ENCODE data around the gene MET.
"Not testable (repeated sequence)": the region's sequence is repeated elsewhere in the genome, so short reads cannot be mapped to it uniquely, and the experiment has no call there.

MET gene

GRCh38 chr7:116671681-116672595 is at the start of gene MET:
MET (plus strand) TSS chr7:116672196; CDS start chr7:116699085, 26,889 bp downstream.
- peak; percentile 49 for DNase-seq

DNA sequence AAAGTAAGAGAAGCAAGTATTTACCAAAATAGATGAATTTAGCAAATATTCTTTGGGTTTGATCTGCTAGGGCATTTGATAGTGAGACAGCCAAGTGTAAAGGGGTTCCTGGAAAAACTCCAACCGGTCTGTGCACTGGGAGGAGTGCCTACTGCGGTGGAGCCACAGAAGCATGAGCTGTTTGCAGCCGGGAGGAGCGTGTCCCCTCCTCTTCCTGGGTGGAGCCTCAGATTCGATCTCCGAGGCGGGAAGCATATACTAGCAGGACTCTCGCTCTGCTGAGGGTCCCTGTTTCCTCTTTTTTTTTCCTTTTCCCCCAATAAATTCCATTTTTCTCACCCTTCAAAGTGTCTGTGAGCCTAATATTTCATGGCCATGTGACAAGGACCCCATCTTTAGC is 45.1 kb upstream of the MET start:
- DNase-seq = no peak

- no peak for DNase-seq
These were observed 42.9 kb upstream of the MET start for GRCh38 chr7:116629051-116629463.

DNA sequence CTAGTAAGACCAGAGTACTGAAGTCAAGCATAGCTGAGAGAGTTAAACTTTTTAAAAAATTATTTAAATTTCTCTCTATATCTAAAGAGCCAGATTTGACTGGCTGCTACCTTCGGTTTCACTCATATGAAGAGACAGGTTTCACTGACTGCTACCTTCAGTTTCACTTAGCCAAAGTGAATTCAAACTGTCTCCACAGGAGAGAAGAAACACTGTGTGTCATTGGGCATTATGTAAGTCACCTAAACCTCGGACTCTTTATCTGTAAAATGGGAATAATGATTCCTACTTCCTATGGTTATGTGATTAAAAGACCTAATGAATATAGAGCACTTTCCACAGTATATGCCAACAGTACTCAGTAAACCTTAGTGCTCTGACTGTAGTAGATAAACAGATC is 41.6 kb upstream of the MET start:
- DNase-seq = no peak

- DNase-seq = no peak
These were observed 40.9 kb upstream of the MET start for GRCh38 chr7:116630932-116631671.

GRCh38 chr7:116631676-116632075 is 40.3 kb upstream of the MET start:
- DNase-seq = no peak

- DNase-seq = no peak
These were observed 39.6 kb upstream of the MET start for GRCh38 chr7:116632384-116632783.

GRCh38 chr7:116633131-116633988 is 38.6 kb upstream of the MET start:
- no peak for DNase-seq

DNA sequence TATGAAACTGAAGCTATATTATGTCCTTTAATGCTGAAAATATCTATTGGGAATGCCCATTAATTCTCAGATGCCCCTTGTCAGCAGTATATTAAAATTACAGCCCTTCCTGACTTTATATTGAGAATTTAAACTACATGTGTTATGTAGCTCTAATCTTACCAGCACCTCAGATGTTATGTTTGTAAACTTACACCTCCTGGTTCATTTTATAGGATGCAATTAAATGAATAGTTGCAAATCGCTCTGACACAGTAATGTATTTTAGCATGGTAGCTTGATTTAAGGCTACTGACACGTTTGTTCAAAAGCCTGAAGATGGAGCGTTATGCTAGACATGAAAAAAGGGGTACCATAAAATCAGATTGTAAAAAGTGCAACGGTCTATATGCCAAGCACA is 35.0 kb upstream of the MET start:
- no peak for DNase-seq

- DNase-seq = not testable (repeated sequence)
These were observed 33.4 kb upstream of the MET start for GRCh38 chr7:116638592-116638991.

DNA sequence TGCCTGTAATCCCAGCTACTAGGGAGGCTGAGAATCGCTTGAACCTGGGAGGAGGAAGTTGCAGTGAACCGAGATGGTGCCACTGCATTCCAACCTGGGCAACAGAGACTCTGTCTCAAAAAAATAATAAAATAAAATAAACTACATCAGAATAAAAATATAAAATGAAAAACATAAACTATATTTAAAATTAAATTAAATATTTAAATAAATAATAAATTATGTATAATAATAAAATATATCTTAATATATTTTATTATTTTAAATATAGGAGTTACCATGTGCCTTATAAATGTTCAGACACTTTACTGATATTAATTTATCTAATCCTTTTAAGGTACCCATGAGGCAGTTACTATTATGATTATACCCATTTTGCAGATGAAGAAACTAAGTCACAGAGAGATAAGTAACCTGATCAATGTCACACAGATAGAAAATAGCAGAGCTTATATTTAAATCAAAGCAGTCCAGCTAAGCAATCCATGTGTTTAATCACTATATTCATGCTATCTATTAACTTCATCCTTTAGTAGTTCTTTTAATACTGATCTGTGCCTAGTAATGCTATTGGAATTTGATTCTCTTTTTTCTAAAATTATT is 30.3 kb upstream of the MET start:
- no peak for DNase-seq

GRCh38 chr7:116643148-116643547 is 28.8 kb upstream of the MET start:
- not testable (repeated sequence) for DNase-seq

DNA sequence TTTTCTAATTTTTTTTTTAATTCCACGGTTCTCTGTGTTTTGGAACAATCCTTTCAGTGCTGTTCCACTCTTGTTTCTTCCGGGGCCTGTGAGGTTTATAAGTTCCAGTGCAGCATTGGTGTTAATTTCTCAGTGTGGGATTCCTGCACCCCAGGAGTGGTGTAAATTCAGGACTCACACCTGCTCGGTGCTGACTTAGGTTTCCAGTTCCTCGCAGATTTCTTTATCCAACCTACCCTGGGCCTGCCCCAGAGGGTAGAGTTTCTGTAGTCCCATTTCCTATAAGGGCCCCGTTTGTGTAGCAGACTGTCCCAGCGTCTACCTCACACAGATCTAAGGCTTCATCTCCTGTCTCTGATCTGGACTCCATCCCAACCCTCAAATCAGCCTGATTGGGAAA is 27.4 kb upstream of the MET start:
- no peak for DNase-seq

- no peak for DNase-seq
These were observed 24.7 kb upstream of the MET start for GRCh38 chr7:116647290-116647689.

- DNase-seq = no peak
These were observed 24.1 kb upstream of the MET start for GRCh38 chr7:116647861-116648260.

DNA sequence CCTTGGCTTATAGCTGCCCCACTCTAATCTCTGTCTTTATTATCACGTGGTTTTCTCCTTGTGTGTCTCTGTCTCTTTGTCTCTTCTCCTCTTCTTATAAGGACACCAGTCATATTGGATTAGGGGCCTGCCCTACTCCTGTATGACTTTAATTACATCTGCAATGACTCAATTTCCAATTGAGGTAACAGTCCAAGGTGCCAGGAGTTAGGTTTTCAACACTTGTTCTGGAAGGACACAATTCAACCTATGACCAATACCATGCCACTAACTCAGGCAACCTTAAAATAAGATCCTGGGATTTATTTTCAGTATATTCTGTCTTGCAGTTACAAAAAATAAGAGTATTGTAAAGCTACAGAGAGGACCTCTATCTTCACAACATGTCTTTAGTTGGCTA is 21.6 kb upstream of the MET start:
- no peak for DNase-seq

DNA sequence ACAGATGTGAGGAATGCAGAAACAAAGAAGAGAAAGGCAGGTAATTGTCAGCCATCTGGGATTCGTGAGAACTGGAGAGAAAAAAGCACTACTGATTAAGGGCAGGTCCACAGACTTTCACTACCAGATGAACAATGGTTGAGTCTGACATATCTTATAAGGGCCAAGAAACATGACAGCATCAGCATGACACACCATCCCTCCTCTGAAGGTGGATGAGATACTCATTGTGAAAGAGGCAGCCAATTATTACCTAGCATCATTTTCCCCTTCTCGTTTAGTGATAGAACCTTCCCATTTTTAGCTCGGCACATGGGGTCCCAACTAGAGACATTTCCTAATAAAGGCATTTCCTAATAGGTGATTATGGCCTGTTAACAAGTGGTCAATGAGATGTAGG is 19.2 kb upstream of the MET start:
- DNase-seq = no peak

DNA sequence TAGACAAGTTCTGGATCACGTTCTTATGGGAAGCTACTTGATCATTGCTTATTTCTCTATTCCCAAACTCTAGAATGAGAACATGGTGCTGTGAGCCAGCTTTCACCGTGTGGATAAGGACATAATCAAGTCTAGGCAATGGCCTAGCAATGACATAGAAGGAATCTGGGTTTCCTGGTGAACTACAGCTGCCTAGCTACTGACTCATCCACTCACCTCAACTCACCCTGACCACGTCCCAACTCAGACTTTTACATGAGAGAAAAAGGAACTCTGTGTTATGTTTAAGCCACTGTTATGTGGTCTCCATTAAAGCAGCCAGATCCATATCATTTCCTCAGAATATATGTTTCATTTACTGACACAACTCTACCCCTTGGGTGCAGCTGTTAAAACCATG is 18.8 kb upstream of the MET start:
- DNase-seq = no peak

- DNase-seq = no peak
These were observed 18.4 kb upstream of the MET start for GRCh38 chr7:116653646-116654045.

- DNase-seq = not testable (repeated sequence)
These were observed 12.7 kb upstream of the MET start for GRCh38 chr7:116659248-116659647.

GRCh38 chr7:116661865-116662264 is 10.1 kb upstream of the MET start:
- no peak for DNase-seq

- DNase-seq = no peak
These were observed 8.3 kb upstream of the MET start for GRCh38 chr7:116663744-116664143.
